Esophagus muscularis mucosa (tissue), 4 donors: Measurements from ENCODE around the gene SPI1. TPM values are rescaled to one million over a fixed set of nuclear protein-coding genes. Genes with fewer than 3 reads are reported as not detected.

Experiments
- DNase-seq: peaks from one replicate; pipeline ENCODE4 v3.0.0-alpha.2; 2017; ENCODE audit errors: extremely low spot score
- H3K27ac ChIP-seq, 4 donors: fragments of 200-600 bp; sonication (generic); replicated peaks in 1 of 4; 1 replicate in 3 of 4; 2 replicates in 1 of 4; pipeline ENCODE4 v1.5.1; 2016 to 2019; ENCODE audit warnings: mild to moderate bottlenecking in 1 of 4
- H3K27me3 ChIP-seq, 4 donors: fragments of 200-600 bp; sonication (generic); one replicate each; pipeline versions ENCODE4 v1.5.1 to v1.6.0; 2016 to 2019
- H3K36me3 ChIP-seq, 4 donors: fragments of 200-600 bp; sonication (generic); one replicate each; pipeline ENCODE4 v1.5.1; 2016 to 2019
- H3K4me1 ChIP-seq, 4 donors: fragments of 200-600 bp; sonication (generic); one replicate each; pipeline ENCODE4 v1.5.1; 2016 to 2019
- H3K4me3 ChIP-seq, 4 donors: fragments of 200-600 bp; sonication (generic); 1 replicate in 2 of 4; 2 replicates in 2 of 4; pipeline ENCODE4 v1.5.1; 2016 to 2019; ENCODE audit warnings: mild to moderate bottlenecking in 4 of 4, moderate library complexity in 1 of 4
- H3K9me3 ChIP-seq, 4 donors: fragments of 200-600 bp; sonication (generic); 1 replicate in 3 of 4; 2 replicates in 1 of 4; pipeline ENCODE4 v1.5.1; 2016 to 2019
- EP300 ChIP-seq: sonication (generic); formaldehyde crosslinking; IDR thresholded peaks from one replicate; pipeline ENCODE4 v1.6.1; 2017; ENCODE audit warnings: antibody characterized with exemption
- POLR2A ChIP-seq: fragments of 450-650 bp; IDR thresholded peaks from one replicate; pipeline ENCODE4 v1.6.1; 2017; ENCODE audit warnings: antibody characterized with exemption, moderate library complexity, mild to moderate bottlenecking, low read depth
- POLR2AphosphoS5 ChIP-seq, 2 donors: sonication (generic); formaldehyde crosslinking; IDR thresholded peaks; one replicate each; pipeline ENCODE4 v1.6.1; 2017; ENCODE audit warnings: antibody characterized with exemption in 2 of 2
- WGBS: methylation state at CpG from one replicate; pipeline ENCODE4 v1.1.5; 2018; 5-methylcytosine and 5-hydroxymethylcytosine counted together
- intact Hi-C: fragments of 100-400 bp; cut with DNase I; formaldehyde crosslinking; loops from one replicate; pipeline ENCODE4 v1.15.1; 2023
- small RNA-seq, 3 donors: library from RNA; depleted of rRNA; stranded (forward); fragments of <200 nt; gene quantifications; one replicate each; pipeline ENCODE3, GENCODE V24; 2016
- total RNA-seq, 4 donors: library from RNA; depleted of rRNA; stranded (reverse); fragments of >200 nt; gene quantifications; one replicate each; pipeline versions ENCODE4 v1.1.0 to v1.2.1, GENCODE V29; 2016
- TF ChIP-seq, protein P1 (sequence below), 3 experiments: fragments of 200-600 bp in 2 of 3; fragments of 450-650 bp in 1 of 3; sonication (generic) in 2 of 3; IDR thresholded peaks; one replicate each; pipeline ENCODE4 v1.5.1; 2017 to 2019; ENCODE audit warnings: antibody characterized with exemption in 3 of 3, mild to moderate bottlenecking in 2 of 3, moderate library complexity in 1 of 3

SPI1 gene
- total RNA-seq, 4 donors from 2014 or later: 17.6 to 34.6 (median 20.5) TPM

DNA sequence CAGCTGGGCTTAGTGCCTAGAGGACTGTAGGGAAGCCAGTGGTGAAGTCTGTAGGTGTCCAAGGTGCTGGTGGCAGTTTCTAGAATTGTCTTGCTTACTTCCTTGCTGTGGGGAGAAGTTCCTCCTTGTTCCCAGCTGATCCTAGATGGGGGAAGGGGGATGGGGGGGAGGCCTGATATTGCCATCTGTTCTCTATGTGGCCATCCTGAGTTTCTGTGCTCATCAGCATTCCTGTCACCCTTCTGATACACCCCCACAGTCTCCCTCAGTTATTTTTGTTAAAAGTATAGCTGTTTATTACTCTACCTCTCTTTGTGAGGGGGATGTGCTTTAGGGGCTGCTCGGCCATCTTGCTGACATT lies 71.9 kb downstream of the SPI1 start:
- peaks cover 0 to 19% (median 4%) of the 10 kb centered on the region in 4 donors for H3K9me3 ChIP-seq
- no peaks in the 10 kb centered on the region for H3K27me3 ChIP-seq
- WGBS: 42% methylated on average over 1 of the region's 1 CpG
- no peak overlapping the region for H3K27ac ChIP-seq
- TF ChIP-seq POLR2A (no peak), EP300 (no peak), POLR2AphosphoS5 (IDR thresholded peaks at IDR 0.05) (no peak)
- TF ChIP-seq, protein P1, sequence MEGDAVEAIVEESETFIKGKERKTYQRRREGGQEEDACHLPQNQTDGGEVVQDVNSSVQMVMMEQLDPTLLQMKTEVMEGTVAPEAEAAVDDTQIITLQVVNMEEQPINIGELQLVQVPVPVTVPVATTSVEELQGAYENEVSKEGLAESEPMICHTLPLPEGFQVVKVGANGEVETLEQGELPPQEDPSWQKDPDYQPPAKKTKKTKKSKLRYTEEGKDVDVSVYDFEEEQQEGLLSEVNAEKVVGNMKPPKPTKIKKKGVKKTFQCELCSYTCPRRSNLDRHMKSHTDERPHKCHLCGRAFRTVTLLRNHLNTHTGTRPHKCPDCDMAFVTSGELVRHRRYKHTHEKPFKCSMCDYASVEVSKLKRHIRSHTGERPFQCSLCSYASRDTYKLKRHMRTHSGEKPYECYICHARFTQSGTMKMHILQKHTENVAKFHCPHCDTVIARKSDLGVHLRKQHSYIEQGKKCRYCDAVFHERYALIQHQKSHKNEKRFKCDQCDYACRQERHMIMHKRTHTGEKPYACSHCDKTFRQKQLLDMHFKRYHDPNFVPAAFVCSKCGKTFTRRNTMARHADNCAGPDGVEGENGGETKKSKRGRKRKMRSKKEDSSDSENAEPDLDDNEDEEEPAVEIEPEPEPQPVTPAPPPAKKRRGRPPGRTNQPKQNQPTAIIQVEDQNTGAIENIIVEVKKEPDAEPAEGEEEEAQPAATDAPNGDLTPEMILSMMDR (IDR thresholded peaks at IDR 0.05): no peak
- H3K4me3 ChIP-seq: no peak overlapping the region
- intact Hi-C loops: no loop called here
- H3K4me1 ChIP-seq: peaks cover 0 to 15% (median 1%) of the 10 kb centered on the region in 4 donors
- peaks cover 86 to 100% (median 98%) of the 10 kb centered on the region in 4 donors for H3K36me3 ChIP-seq
- DNase-seq: no peak

DNA sequence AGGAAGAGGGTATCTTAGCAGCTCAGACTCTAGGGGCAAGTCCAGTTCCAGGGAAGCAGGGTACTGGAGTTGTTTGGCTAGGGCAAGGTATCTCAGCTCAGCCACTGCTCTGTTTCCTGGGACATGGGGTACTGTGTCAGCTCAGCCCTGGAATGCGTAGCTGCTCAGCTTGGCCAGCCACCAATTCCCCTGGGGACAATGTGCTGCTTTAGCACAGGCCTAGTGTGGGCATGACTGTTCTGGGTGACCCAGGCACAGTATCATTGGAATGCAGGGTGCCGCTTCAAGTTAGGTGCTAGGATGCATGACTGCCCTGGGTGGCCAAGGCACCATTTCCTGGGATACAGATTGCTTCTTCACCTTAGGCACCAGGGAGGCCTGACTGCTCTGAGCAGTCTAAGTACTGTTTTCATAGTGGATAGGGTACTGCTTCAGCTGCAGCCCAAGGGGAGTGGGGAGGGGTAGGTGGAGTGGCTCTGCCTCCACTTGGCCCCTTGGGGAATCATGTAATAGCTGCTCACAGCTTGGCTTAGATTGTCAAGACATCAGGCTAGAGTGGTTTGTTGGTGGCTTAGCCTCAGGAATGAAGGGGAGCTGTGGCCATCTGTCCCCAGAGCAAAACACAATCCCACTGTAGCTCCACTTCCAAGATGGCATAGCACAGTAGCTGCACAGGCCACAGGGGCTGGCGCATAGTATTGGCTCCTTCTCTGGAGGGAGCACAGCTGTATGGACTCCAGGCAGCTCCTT lies 72.4 kb downstream of the SPI1 start:
- intact Hi-C loops: no loop called here
- peaks cover 0 to 15% (median 1%) of the 10 kb centered on the region in 4 donors for H3K4me1 ChIP-seq
- TF ChIP-seq POLR2A (no peak), POLR2AphosphoS5 (IDR thresholded peaks at IDR 0.05) (no peak), EP300 (no peak)
- TF ChIP-seq, protein P1 (IDR thresholded peaks at IDR 0.05): no peak
- H3K9me3 ChIP-seq: peaks cover 0 to 19% (median 4%) of the 10 kb centered on the region in 4 donors
- WGBS: 100% methylated on average over 2 of the region's 3 CpGs
- DNase-seq: no peak
- no peaks in the 10 kb centered on the region for H3K27me3 ChIP-seq
- no peak overlapping the region for H3K4me3 ChIP-seq
- peaks cover 82 to 100% (median 98%) of the 10 kb centered on the region in 4 donors for H3K36me3 ChIP-seq
- H3K27ac ChIP-seq: peak overlapping the region in 1 of 4 donors; percentile 12

Small RNA genes lying within 50 kb of the gene (small RNA-seq; reads per million reads assigned to genes)
- 0 reads per million in 3 donors for gene MIR4487

Other genes starting within 250 kb of the SPI1 start
- gene ARFGAP2, start 201.7 kb downstream of the SPI1 start, total RNA-seq: 100 to 1,000 TPM in 3 of 4 donors, 10 to 100 TPM in 1; 92.5 to 141 (median 120) TPM
- 10 to 100 TPM; 43.6 to 89.9 (median 56.0) TPM for gene PACSIN3, start 192.1 kb downstream of the SPI1 start, total RNA-seq
- gene DDB2, start 163.6 kb downstream of the SPI1 start, total RNA-seq: 10 to 100 TPM; 22.6 to 37.8 (median 25.4) TPM
- 10 to 100 TPM; 19.5 to 42.7 (median 28.6) TPM for gene ACP2, start 129.7 kb downstream of the SPI1 start, total RNA-seq
- gene NR1H3, start 120.6 kb downstream of the SPI1 start, total RNA-seq: 10 to 100 TPM; 14.5 to 26.2 (median 18.1) TPM
- 10 to 100 TPM; 27.8 to 35.4 (median 32.7) TPM for gene MADD, start 108.4 kb downstream of the SPI1 start, total RNA-seq
- under 1 TPM in 2 of 4 donors, not detected in 2; 0.06 to 0.17 TPM for gene MYBPC3, start 25.8 kb downstream of the SPI1 start, total RNA-seq
- 100 to 1,000 TPM in 2 of 4 donors, 10 to 100 TPM in 2; 91.9 to 251 (median 129) TPM for gene SLC39A13, start 30.0 kb upstream of the SPI1 start, total RNA-seq
- gene PSMC3, start 47.9 kb upstream of the SPI1 start, total RNA-seq: 100 to 1,000 TPM; 163 to 197 (median 182) TPM
- gene RAPSN, start 70.6 kb upstream of the SPI1 start, total RNA-seq: 1 to 10 TPM in 1 of 4 donors, under 1 TPM in 3; 0.42 to 1.4 (median 0.70) TPM
- gene CELF1, start 174.6 kb upstream of the SPI1 start, total RNA-seq: 100 to 1,000 TPM in 2 of 4 donors, 10 to 100 TPM in 2; 69.6 to 151 (median 99.3) TPM
- gene PTPMT1, start 187.1 kb upstream of the SPI1 start, total RNA-seq: 10 to 100 TPM; 63.0 to 96.4 (median 79.6) TPM
- gene KBTBD4, start 200.4 kb upstream of the SPI1 start, total RNA-seq: 10 to 100 TPM; 18.7 to 31.2 (median 24.8) TPM
- gene NDUFS3, start 200.5 kb upstream of the SPI1 start, total RNA-seq: 10 to 100 TPM; 53.5 to 76.7 (median 72.0) TPM
- gene FAM180B, start 208.1 kb upstream of the SPI1 start, total RNA-seq: under 1 TPM in 2 of 4 donors, not detected in 2; 0.66 to 0.80 TPM
- gene C1QTNF4, start 215.9 kb upstream of the SPI1 start, total RNA-seq: 1 to 10 TPM; 1.6 to 2.2 (median 1.7) TPM